Mesothelial cell of epicardium (in vitro differentiated cells): ENCODE data around the gene SH3GLB2. TPM values are rescaled to one million over a fixed set of nuclear protein-coding genes. Genes with fewer than 3 reads are reported as not detected.

ENCODE experiments used
- DNase-seq, 2 experiments: peaks; one replicate each; pipeline ENCODE4 v3.0.0; 2021; ENCODE audit warnings: low spot score in 2 of 2; ENCODE audit not compliant: unreplicated experiment in 2 of 2
- H3K27ac Mint-ChIP-seq: 2 replicates; pipeline ENCODE4 v1.8.0; 2021; ENCODE audit warnings: mixed read lengths
- H3K27me3 Mint-ChIP-seq: 2 replicates; pipeline ENCODE4 v1.8.0; 2021; ENCODE audit warnings: low read depth, mixed read lengths
- H3K36me3 Mint-ChIP-seq: 2 replicates; pipeline ENCODE4 v1.8.0; 2021; ENCODE audit warnings: mixed read lengths
- H3K4me1 Mint-ChIP-seq: 2 replicates; pipeline ENCODE4 v1.8.0; 2021; ENCODE audit warnings: mixed read lengths
- H3K4me3 Mint-ChIP-seq: 2 replicates; pipeline ENCODE4 v1.8.0; 2021; ENCODE audit warnings: mild to moderate bottlenecking, moderate library complexity, mixed read lengths
- H3K9me3 Mint-ChIP-seq: 2 replicates; pipeline ENCODE4 v1.8.0; 2021; ENCODE audit warnings: mixed read lengths
- total RNA-seq: library from RNA; stranded (reverse); gene quantifications from 3 replicates; pipeline ENCODE4 v1.2.1, GENCODE V29; 2021
- TF ChIP-seq, protein P1 (sequence below): fragments of 200-600 bp; sonication (generic); IDR thresholded peaks from one replicate; pipeline ENCODE4 v1.5.0; 2021; ENCODE audit warnings: antibody characterized with exemption; ENCODE audit not compliant: unreplicated experiment

SH3GLB2 gene
- total RNA-seq, 1 donor from 2014 or later: 173 TPM

DNA sequence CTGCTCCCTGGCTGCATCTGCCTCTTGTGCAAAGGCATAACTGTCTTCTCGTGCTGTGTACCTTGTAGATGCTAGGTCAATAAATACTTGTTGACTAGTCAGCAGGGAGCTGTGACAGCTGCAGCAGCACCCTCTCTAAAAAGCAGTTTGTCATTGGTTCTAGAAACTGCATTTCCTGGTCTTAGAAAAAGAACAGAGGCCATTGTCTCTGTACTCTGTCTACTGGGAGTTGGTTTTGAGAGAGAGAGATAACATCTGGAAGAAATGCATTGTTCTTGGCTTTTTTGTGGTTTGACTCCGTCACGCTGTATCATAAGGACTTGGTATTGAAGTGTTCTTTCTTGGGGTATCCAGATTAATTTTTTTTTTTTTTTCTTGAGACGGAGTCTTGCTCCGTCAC, 32.3 kb downstream of the SH3GLB2 start:
- DNase-seq: no peak
- TF ChIP-seq, protein P1, sequence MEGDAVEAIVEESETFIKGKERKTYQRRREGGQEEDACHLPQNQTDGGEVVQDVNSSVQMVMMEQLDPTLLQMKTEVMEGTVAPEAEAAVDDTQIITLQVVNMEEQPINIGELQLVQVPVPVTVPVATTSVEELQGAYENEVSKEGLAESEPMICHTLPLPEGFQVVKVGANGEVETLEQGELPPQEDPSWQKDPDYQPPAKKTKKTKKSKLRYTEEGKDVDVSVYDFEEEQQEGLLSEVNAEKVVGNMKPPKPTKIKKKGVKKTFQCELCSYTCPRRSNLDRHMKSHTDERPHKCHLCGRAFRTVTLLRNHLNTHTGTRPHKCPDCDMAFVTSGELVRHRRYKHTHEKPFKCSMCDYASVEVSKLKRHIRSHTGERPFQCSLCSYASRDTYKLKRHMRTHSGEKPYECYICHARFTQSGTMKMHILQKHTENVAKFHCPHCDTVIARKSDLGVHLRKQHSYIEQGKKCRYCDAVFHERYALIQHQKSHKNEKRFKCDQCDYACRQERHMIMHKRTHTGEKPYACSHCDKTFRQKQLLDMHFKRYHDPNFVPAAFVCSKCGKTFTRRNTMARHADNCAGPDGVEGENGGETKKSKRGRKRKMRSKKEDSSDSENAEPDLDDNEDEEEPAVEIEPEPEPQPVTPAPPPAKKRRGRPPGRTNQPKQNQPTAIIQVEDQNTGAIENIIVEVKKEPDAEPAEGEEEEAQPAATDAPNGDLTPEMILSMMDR: no peak
- Mint-ChIP-seq H3K9me3 (no peaks in the 10 kb centered on the region), H3K36me3 (peaks cover 56% of the 10 kb centered on the region), H3K27ac (no peak overlapping the region), H3K4me3 (no peak overlapping the region), H3K27me3 (no peaks in the 10 kb centered on the region), H3K4me1 (no peaks in the 10 kb centered on the region)

DNA sequence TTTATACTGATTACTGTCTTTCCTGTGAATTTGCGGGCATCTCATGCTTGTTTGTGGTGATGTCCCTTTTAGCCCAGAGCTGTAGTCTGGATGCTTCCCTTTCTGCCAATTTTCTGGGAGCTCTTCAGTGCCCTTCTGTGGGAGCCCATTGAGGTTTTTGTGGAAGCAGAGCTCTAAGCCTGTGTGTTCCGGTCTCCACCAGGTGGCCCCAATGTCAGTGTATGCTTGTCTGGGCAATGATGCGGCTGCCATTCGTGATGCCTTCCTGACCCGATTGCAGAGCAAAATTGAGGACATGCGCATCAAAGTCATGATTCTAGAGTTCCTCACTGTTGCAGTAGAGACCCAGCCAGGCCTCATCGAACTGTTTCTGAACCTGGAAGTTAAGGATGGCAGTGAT, 35.1 kb downstream of the SH3GLB2 start:
- H3K9me3 Mint-ChIP-seq: no peaks in the 10 kb centered on the region
- TF ChIP-seq, protein P1: no peak
- DNase-seq: no peak
- no peaks in the 10 kb centered on the region for H3K27me3 Mint-ChIP-seq
- no peak overlapping the region for H3K27ac Mint-ChIP-seq
- H3K36me3 Mint-ChIP-seq: peaks cover 48% of the 10 kb centered on the region
- H3K4me1 Mint-ChIP-seq: no peaks in the 10 kb centered on the region
- no peak overlapping the region for H3K4me3 Mint-ChIP-seq

DNA sequence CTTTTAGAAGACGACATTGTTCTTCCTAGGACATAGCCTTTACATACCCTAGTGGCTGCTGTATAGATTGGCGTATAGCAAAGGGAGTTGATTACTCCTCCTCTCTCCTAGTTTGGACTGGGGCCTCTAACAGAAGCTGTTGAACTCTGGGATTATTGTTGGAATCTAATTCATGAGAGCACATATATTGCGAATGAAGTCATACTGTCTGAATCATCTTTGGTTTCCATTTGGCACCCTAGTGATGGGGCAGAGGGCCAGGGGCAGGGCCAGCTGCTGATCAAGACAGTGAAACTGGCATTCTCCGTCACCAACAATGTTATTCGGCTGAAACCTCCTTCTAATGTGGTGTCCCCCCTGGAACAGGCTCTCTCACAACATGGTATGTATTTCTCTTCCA, 40.3 kb downstream of the SH3GLB2 start:
- Mint-ChIP-seq H3K27me3 (no peaks in the 10 kb centered on the region), H3K9me3 (no peaks in the 10 kb centered on the region), H3K36me3 (peaks cover 40% of the 10 kb centered on the region), H3K4me3 (no peak overlapping the region), H3K4me1 (no peaks in the 10 kb centered on the region), H3K27ac (no peak overlapping the region)
- no peak for DNase-seq
- TF ChIP-seq, protein P1: no peak

DNA sequence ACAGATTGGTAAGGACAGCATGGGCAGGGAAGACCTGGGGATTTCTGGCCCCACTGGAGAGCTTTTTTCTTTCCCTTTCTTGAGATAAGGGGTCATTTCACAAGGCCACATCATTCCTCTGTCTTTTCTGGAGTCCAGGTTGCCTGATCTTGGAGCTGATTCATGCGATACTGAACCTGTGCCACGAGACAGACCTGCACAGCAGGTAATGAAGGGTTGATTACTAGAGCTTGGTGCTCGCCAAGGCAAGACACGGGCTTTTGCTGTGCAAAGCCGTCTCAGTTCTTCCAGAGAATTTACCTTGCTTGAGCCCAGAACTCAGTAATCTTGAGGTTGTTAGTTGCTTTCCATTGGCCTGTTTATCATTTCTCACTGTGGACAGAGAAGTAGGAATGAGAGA, 41.5 kb downstream of the SH3GLB2 start:
- Mint-ChIP-seq H3K27ac (no peak overlapping the region), H3K4me1 (no peaks in the 10 kb centered on the region), H3K36me3 (peaks cover 45% of the 10 kb centered on the region), H3K27me3 (no peaks in the 10 kb centered on the region), H3K4me3 (no peak overlapping the region), H3K9me3 (no peaks in the 10 kb centered on the region)
- DNase-seq: no peak
- TF ChIP-seq, protein P1: no peak

DNA sequence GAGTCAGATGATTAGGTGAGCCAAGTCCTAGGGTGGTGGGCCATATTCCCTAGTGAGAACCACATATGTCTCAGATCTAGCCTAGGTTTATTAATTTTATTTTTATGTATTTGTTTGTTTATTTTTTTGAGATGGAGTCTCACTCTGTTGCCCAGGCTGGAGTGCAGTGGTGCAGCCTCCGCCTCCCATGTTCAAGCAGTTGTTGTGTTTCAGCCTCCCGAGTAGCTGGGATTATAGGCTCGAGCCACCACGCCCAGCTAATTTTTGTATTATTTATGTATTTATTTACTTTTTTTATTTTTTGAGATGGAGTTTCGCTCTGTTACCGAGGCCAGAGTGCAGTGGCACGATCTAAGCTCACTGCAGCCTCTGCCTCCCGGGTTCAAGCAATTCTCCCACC, 44.6 kb downstream of the SH3GLB2 start:
- Mint-ChIP-seq H3K4me1 (no peaks in the 10 kb centered on the region), H3K27ac (no peak overlapping the region), H3K4me3 (no peak overlapping the region), H3K36me3 (peaks cover 59% of the 10 kb centered on the region), H3K27me3 (no peaks in the 10 kb centered on the region), H3K9me3 (no peaks in the 10 kb centered on the region)
- no peak for DNase-seq
- TF ChIP-seq, protein P1: no peak

DNA sequence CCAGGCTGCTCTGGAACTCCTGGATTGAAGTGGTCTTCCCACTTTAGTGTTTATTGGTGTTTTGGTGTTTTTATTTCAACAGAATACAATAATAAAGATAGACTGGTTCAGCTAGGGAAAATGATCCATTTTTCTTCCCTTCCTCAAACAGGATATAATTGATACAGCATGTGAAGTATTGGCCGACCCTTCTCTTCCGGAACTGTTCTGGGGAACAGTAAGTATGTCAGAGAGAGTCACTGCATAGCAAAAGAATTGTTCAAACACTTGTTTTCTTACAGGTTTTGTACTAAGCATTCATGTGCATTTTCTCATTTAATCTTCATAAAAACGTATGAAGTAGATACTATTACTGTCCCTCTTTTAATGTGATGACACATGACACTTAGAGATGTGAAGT, 49.0 kb downstream of the SH3GLB2 start:
- H3K4me1 Mint-ChIP-seq: no peaks in the 10 kb centered on the region
- no peak overlapping the region for H3K4me3 Mint-ChIP-seq
- H3K9me3 Mint-ChIP-seq: no peaks in the 10 kb centered on the region
- H3K36me3 Mint-ChIP-seq: peaks cover 59% of the 10 kb centered on the region
- TF ChIP-seq, protein P1: no peak
- H3K27ac Mint-ChIP-seq: no peak overlapping the region
- no peak for DNase-seq
- H3K27me3 Mint-ChIP-seq: no peaks in the 10 kb centered on the region
